HG03139 (cell line): ENCODE measurements around the gene MAGI1.

Experiments
- ATAC-seq: cut with Tn5 transposase; IDR thresholded peaks from one replicate; pipeline ENCODE4 v1.9.1; 2021; ENCODE audit not compliant: unreplicated experiment

The MAGI1 gene

GRCh38 chr3:65344846-65345245 is 693.9 kb downstream of the MAGI1 start:
- ATAC-seq = no peak

- ATAC-seq = no peak
Measured at GRCh38 chr3:65344444-65344843, 694.3 kb downstream of the MAGI1 start.

- no peak for ATAC-seq
Measured at GRCh38 chr3:65343736-65344135, 695.0 kb downstream of the MAGI1 start.

GRCh38 chr3:65343026-65343425 is 695.7 kb downstream of the MAGI1 start:
- ATAC-seq = no peak

GRCh38 chr3:65342084-65342683 is 696.5 kb downstream of the MAGI1 start:
- no peak for ATAC-seq

- no peak for ATAC-seq
Measured at GRCh38 chr3:65339192-65339740, 699.5 kb downstream of the MAGI1 start.

GRCh38 chr3:65338571-65338970 is 700.1 kb downstream of the MAGI1 start:
- no peak for ATAC-seq

- ATAC-seq = no peak
Measured at GRCh38 chr3:65335587-65335986, 703.1 kb downstream of the MAGI1 start.

GRCh38 chr3:65334045-65334665 is 704.6 kb downstream of the MAGI1 start:
- ATAC-seq = no peak

- no peak for ATAC-seq
Measured at GRCh38 chr3:65331730-65332129, 707.0 kb downstream of the MAGI1 start.

GRCh38 chr3:65330072-65330471 is 708.6 kb downstream of the MAGI1 start:
- ATAC-seq = no peak

- ATAC-seq = no peak
Measured at GRCh38 chr3:65328148-65328547, 710.6 kb downstream of the MAGI1 start.

GRCh38 chr3:65326574-65326973 is 712.1 kb downstream of the MAGI1 start:
- ATAC-seq = no peak

GRCh38 chr3:65322910-65323309 is 715.8 kb downstream of the MAGI1 start:
- no peak for ATAC-seq

GRCh38 chr3:65318231-65318630 is 720.5 kb downstream of the MAGI1 start:
- no peak for ATAC-seq

- ATAC-seq = no peak
Measured at GRCh38 chr3:65314916-65315315, 723.8 kb downstream of the MAGI1 start.

- ATAC-seq = no peak
Measured at GRCh38 chr3:65314269-65314668, 724.4 kb downstream of the MAGI1 start.

GRCh38 chr3:65313666-65314065 is 725.1 kb downstream of the MAGI1 start:
- ATAC-seq = no peak

GRCh38 chr3:65305836-65306235 is 732.9 kb downstream of the MAGI1 start:
- no peak for ATAC-seq
